ENCODE results near the gene HSPA1L.

The HSPA1L gene

GRCh38 chr6:31784098-31784925 is 30.8 kb downstream of the HSPA1L start:
- no peaks in the 10 kb centered on the region for H3K27me3 ChIP-seq (ENCODE audit: control insufficient read depth in 5 of 5, insufficient read depth in 4 of 5, low read length in 5 of 5)
- H3K36me3 ChIP-seq (ENCODE audit: control insufficient read depth in 5 of 5, insufficient read depth in 5 of 5, low read length in 5 of 5) = peaks cover 0 to 64% (median 60%) of the 10 kb centered on the region in 5 donors
- peak overlapping the region in 1 of 5 donors; percentile 20 for H3K9ac ChIP-seq (ENCODE audit: low read length in 5 of 5)

GRCh38 chr6:31782126-31782855 is 32.8 kb downstream of the HSPA1L start:
- Histone ChIP-seq H3K4me3 (ENCODE audit: low read depth in 1 of 5, low read length in 5 of 5) (no peak overlapping the region), H3K27ac (ENCODE audit: low read depth, low read length) (no peak overlapping the region), H3K36me3 (ENCODE audit: control insufficient read depth in 5 of 5, insufficient read depth in 5 of 5, low read length in 5 of 5) (peaks cover 0 to 78% (median 74%) of the 10 kb centered on the region in 5 donors), H3K9ac (ENCODE audit: low read length in 5 of 5) (no peak overlapping the region), H3K9me3 (ENCODE audit: control insufficient read depth in 5 of 5, low read length in 5 of 5) (no peaks in the 10 kb centered on the region), H3K4me1 (ENCODE audit: control insufficient read depth in 5 of 5, insufficient read depth in 5 of 5, low read length in 5 of 5) (peaks cover 0 to 3% (median under 1%) of the 10 kb centered on the region in 5 donors), H3K27me3 (ENCODE audit: control insufficient read depth in 5 of 5, insufficient read depth in 4 of 5, low read length in 5 of 5) (no peaks in the 10 kb centered on the region)

More at GRCh38 chr6:31784098-31784925, 30.8 kb downstream of the HSPA1L start:
- H3K9me3 ChIP-seq (ENCODE audit: control insufficient read depth in 5 of 5, low read length in 5 of 5) = no peaks in the 10 kb centered on the region
- H3K27ac ChIP-seq (ENCODE audit: low read depth, low read length) = no peak overlapping the region
- no peaks in the 10 kb centered on the region for H3K4me1 ChIP-seq (ENCODE audit: control insufficient read depth in 5 of 5, insufficient read depth in 5 of 5, low read length in 5 of 5)
- H3K4me3 ChIP-seq (ENCODE audit: low read depth in 1 of 5, low read length in 5 of 5) = no peak overlapping the region

- Histone ChIP-seq H3K9me3 (ENCODE audit: control insufficient read depth in 5 of 5, low read length in 5 of 5) (no peaks in the 10 kb centered on the region), H3K9ac (ENCODE audit: low read length in 5 of 5) (peak overlapping the region in 1 of 5 donors; percentile 40), H3K4me3 (ENCODE audit: low read depth in 1 of 5, low read length in 5 of 5) (no peak overlapping the region), H3K4me1 (ENCODE audit: control insufficient read depth in 5 of 5, insufficient read depth in 5 of 5, low read length in 5 of 5) (peaks cover 0 to 11% (median 8%) of the 10 kb centered on the region in 5 donors), H3K27ac (ENCODE audit: low read depth, low read length) (no peak overlapping the region), H3K36me3 (ENCODE audit: control insufficient read depth in 5 of 5, insufficient read depth in 5 of 5, low read length in 5 of 5) (peaks cover 0 to 78% (median 73%) of the 10 kb centered on the region in 5 donors), H3K27me3 (ENCODE audit: control insufficient read depth in 5 of 5, insufficient read depth in 4 of 5, low read length in 5 of 5) (no peaks in the 10 kb centered on the region)
Observed at GRCh38 chr6:31781244-31782125, 33.6 kb downstream of the HSPA1L start.

GRCh38 chr6:31780507-31781243 is 34.4 kb downstream of the HSPA1L start:
- no peaks in the 10 kb centered on the region for H3K27me3 ChIP-seq (ENCODE audit: control insufficient read depth in 5 of 5, insufficient read depth in 4 of 5, low read length in 5 of 5)
- peaks cover 0 to 76% (median 73%) of the 10 kb centered on the region in 5 donors for H3K36me3 ChIP-seq (ENCODE audit: control insufficient read depth in 5 of 5, insufficient read depth in 5 of 5, low read length in 5 of 5)

GRCh38 chr6:31779908-31780307 is 35.2 kb downstream of the HSPA1L start:
- Histone ChIP-seq H3K4me1 (ENCODE audit: control insufficient read depth in 5 of 5, insufficient read depth in 5 of 5, low read length in 5 of 5) (peaks cover 0 to 11% (median 8%) of the 10 kb centered on the region in 5 donors), H3K27me3 (ENCODE audit: control insufficient read depth in 5 of 5, insufficient read depth in 4 of 5, low read length in 5 of 5) (no peaks in the 10 kb centered on the region), H3K4me3 (ENCODE audit: low read depth in 1 of 5, low read length in 5 of 5) (no peak overlapping the region), H3K27ac (ENCODE audit: low read depth, low read length) (no peak overlapping the region), H3K9me3 (ENCODE audit: control insufficient read depth in 5 of 5, low read length in 5 of 5) (no peaks in the 10 kb centered on the region), H3K36me3 (ENCODE audit: control insufficient read depth in 5 of 5, insufficient read depth in 5 of 5, low read length in 5 of 5) (peaks cover 0 to 68% (median 66%) of the 10 kb centered on the region in 5 donors), H3K9ac (ENCODE audit: low read length in 5 of 5) (no peak overlapping the region)

More at GRCh38 chr6:31780507-31781243, 34.4 kb downstream of the HSPA1L start:
- H3K4me1 ChIP-seq (ENCODE audit: control insufficient read depth in 5 of 5, insufficient read depth in 5 of 5, low read length in 5 of 5) = peaks cover 0 to 11% (median 8%) of the 10 kb centered on the region in 5 donors
- peak overlapping the region in 1 of 5 donors; percentile 40 for H3K9ac ChIP-seq (ENCODE audit: low read length in 5 of 5)
- H3K9me3 ChIP-seq (ENCODE audit: control insufficient read depth in 5 of 5, low read length in 5 of 5) = no peaks in the 10 kb centered on the region
- no peak overlapping the region for H3K4me3 ChIP-seq (ENCODE audit: low read depth in 1 of 5, low read length in 5 of 5)
- no peak overlapping the region for H3K27ac ChIP-seq (ENCODE audit: low read depth, low read length)

- Histone ChIP-seq H3K4me1 (ENCODE audit: control insufficient read depth in 5 of 5, insufficient read depth in 5 of 5, low read length in 5 of 5) (peaks cover 0 to 11% (median 8%) of the 10 kb centered on the region in 5 donors), H3K27me3 (ENCODE audit: control insufficient read depth in 5 of 5, insufficient read depth in 4 of 5, low read length in 5 of 5) (no peaks in the 10 kb centered on the region), H3K27ac (ENCODE audit: low read depth, low read length) (no peak overlapping the region), H3K9me3 (ENCODE audit: control insufficient read depth in 5 of 5, low read length in 5 of 5) (no peaks in the 10 kb centered on the region), H3K4me3 (ENCODE audit: low read depth in 1 of 5, low read length in 5 of 5) (no peak overlapping the region), H3K36me3 (ENCODE audit: control insufficient read depth in 5 of 5, insufficient read depth in 5 of 5, low read length in 5 of 5) (peaks cover 0 to 62% (median 60%) of the 10 kb centered on the region in 5 donors), H3K9ac (ENCODE audit: low read length in 5 of 5) (no peak overlapping the region)
Observed at GRCh38 chr6:31778999-31779885, 35.8 kb downstream of the HSPA1L start.

- Histone ChIP-seq H3K27me3 (ENCODE audit: control insufficient read depth in 5 of 5, insufficient read depth in 4 of 5, low read length in 5 of 5) (no peaks in the 10 kb centered on the region), H3K27ac (ENCODE audit: low read depth, low read length) (no peak overlapping the region), H3K4me1 (ENCODE audit: control insufficient read depth in 5 of 5, insufficient read depth in 5 of 5, low read length in 5 of 5) (peaks cover 0 to 11% (median 8%) of the 10 kb centered on the region in 5 donors), H3K36me3 (ENCODE audit: control insufficient read depth in 5 of 5, insufficient read depth in 5 of 5, low read length in 5 of 5) (peaks cover 0 to 56% (median 53%) of the 10 kb centered on the region in 5 donors), H3K4me3 (ENCODE audit: low read depth in 1 of 5, low read length in 5 of 5) (no peak overlapping the region), H3K9me3 (ENCODE audit: control insufficient read depth in 5 of 5, low read length in 5 of 5) (no peaks in the 10 kb centered on the region), H3K9ac (ENCODE audit: low read length in 5 of 5) (no peak overlapping the region)
Observed at GRCh38 chr6:31778193-31778592, 36.9 kb downstream of the HSPA1L start.

- no peak overlapping the region for H3K4me3 ChIP-seq (ENCODE audit: low read depth in 1 of 5, low read length in 5 of 5)
- H3K9ac ChIP-seq (ENCODE audit: low read length in 5 of 5) = peak overlapping the region in 1 of 5 donors; percentile 35
- H3K27me3 ChIP-seq (ENCODE audit: control insufficient read depth in 5 of 5, insufficient read depth in 4 of 5, low read length in 5 of 5) = no peaks in the 10 kb centered on the region
- no peaks in the 10 kb centered on the region for H3K9me3 ChIP-seq (ENCODE audit: control insufficient read depth in 5 of 5, low read length in 5 of 5)
- no peak overlapping the region for H3K27ac ChIP-seq (ENCODE audit: low read depth, low read length)
- H3K36me3 ChIP-seq (ENCODE audit: control insufficient read depth in 5 of 5, insufficient read depth in 5 of 5, low read length in 5 of 5) = peaks cover 0 to 51% (median 47%) of the 10 kb centered on the region in 5 donors
- H3K4me1 ChIP-seq (ENCODE audit: control insufficient read depth in 5 of 5, insufficient read depth in 5 of 5, low read length in 5 of 5) = peaks cover 0 to 14% (median 8%) of the 10 kb centered on the region in 5 donors
Observed at GRCh38 chr6:31777667-31778050, 37.4 kb downstream of the HSPA1L start.
